ENCODE data around the gene RNPEPL1.

Gene RNPEPL1

GRCh38 chr2:240566203-240567136 is 1.8 kb upstream of the RNPEPL1 start:
- DNase-seq = peak; percentile 83

GRCh38 chr2:240567137-240567871 is 980 bp upstream of the RNPEPL1 start:
- DNase-seq = no peak

- DNase-seq = peak; percentile 73
Observed at GRCh38 chr2:240568678-240569522, 616 bp downstream of the RNPEPL1 start.

GRCh38 chr2:240569523-240569997 is 1.3 kb downstream of the RNPEPL1 start:
- no peak for DNase-seq

GRCh38 chr2:240569998-240570530 is 1.8 kb downstream of the RNPEPL1 start:
- no peak for DNase-seq

GRCh38 chr2:240570531-240571313 is 2.4 kb downstream of the RNPEPL1 start:
- DNase-seq = no peak

GRCh38 chr2:240571314-240571973 is 3.2 kb downstream of the RNPEPL1 start:
- no peak for DNase-seq

- no peak for DNase-seq
Observed at GRCh38 chr2:240572141-240573031, 4.1 kb downstream of the RNPEPL1 start.

- no peak for DNase-seq
Observed at GRCh38 chr2:240573071-240573515, 4.8 kb downstream of the RNPEPL1 start.

GRCh38 chr2:240573516-240574385 is 5.5 kb downstream of the RNPEPL1 start:
- DNase-seq = no peak

- DNase-seq = no peak
Observed at GRCh38 chr2:240574386-240575100, 6.3 kb downstream of the RNPEPL1 start.

- DNase-seq = no peak
Observed at GRCh38 chr2:240575101-240575965, 7.0 kb downstream of the RNPEPL1 start.

GRCh38 chr2:240576036-240576435 is 7.8 kb downstream of the RNPEPL1 start:
- no peak for DNase-seq

GRCh38 chr2:240576436-240577205 is 8.3 kb downstream of the RNPEPL1 start:
- DNase-seq = no peak

GRCh38 chr2:240577281-240578109 is 9.2 kb downstream of the RNPEPL1 start:
- no peak for DNase-seq

GRCh38 chr2:240578110-240578450 is 9.8 kb downstream of the RNPEPL1 start:
- no peak for DNase-seq

All from HCEC 1CT (cell line).